Measurements from ENCODE around the gene HCFC1R1.

HCFC1R1 gene

GRCh38 chr16:3017344-3017743, 6.4 kb downstream of the HCFC1R1 start:
- DNase-seq, result no peak

- DNase-seq, result no peak
Measured at GRCh38 chr16:3015865-3016521, 7.7 kb downstream of the HCFC1R1 start.

GRCh38 chr16:3014971-3015370, 8.8 kb downstream of the HCFC1R1 start:
- DNase-seq, result no peak

GRCh38 chr16:3013998-3014690, 9.6 kb downstream of the HCFC1R1 start:
- no peak for DNase-seq

- DNase-seq, result no peak
Measured at GRCh38 chr16:3013491-3013951, 10.2 kb downstream of the HCFC1R1 start.

GRCh38 chr16:3012828-3013420, 10.8 kb downstream of the HCFC1R1 start, which contains the start of gene CLDN9:
CLDN9 (plus strand) TSS chr16:3012923; CDS start chr16:3013363, 440 bp downstream.
- DNase-seq, result no peak

GRCh38 chr16:3012246-3012645, 11.5 kb downstream of the HCFC1R1 start:
- DNase-seq, result no peak

GRCh38 chr16:3010510-3010909, 13.2 kb downstream of the HCFC1R1 start:
- no peak for DNase-seq

- no peak for DNase-seq
Measured at GRCh38 chr16:3009568-3010390, 14.0 kb downstream of the HCFC1R1 start.

DNA sequence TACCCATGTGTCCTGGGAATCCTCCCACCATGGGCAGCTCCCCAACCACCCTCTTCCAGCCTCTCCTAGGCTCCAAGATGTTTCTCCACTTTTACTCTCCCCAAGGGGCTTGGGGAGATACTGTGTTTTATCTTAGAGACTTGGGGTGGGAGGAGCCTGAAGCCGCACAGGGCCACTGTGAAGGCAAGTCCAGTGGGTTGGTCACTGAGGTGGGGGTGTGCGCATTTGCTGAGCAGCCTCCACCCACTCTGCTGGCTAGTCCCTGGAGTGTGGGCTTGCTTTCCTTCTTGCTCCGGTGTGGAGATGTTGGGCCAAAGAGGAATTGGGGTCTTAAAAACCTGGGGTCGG, 15.1 kb downstream of the HCFC1R1 start:
- DNase-seq, result no peak

DNA sequence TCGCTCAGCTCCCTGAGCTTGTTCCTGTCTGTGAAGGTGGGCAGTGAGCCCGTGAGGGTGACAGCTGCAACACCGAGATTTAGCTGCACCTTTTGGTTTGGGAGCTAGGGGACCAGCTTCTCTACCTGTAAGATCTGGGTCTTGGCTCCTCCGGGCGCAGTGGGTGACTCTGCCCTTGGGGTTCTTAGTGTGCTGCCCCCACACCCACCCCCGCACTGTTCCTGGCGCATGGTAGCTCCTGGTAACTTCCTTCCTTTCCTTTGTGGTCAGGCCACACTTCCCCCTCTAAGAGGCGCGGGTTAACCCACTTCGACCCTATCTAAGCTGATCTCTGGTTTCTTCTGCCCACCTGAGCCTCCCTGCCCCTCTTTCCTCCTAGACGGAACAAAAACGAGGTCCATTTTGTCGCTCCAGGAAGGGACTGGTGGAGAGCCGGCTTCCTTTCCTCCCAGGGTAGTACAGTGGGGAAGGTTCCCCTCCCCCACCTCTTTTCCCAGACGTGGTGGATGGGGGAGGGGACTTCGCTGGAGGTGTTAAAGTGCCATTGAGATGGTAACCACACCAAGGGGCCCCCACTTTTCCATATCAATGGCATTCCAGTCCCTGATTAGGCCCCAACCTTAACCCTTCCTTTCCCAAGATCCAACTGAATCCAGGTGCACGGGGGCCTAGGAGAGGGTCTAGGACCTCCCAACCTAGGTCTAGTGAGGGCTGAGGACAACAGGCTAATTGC, 15.6 kb downstream of the HCFC1R1 start:
- DNase-seq, result no peak

DNA sequence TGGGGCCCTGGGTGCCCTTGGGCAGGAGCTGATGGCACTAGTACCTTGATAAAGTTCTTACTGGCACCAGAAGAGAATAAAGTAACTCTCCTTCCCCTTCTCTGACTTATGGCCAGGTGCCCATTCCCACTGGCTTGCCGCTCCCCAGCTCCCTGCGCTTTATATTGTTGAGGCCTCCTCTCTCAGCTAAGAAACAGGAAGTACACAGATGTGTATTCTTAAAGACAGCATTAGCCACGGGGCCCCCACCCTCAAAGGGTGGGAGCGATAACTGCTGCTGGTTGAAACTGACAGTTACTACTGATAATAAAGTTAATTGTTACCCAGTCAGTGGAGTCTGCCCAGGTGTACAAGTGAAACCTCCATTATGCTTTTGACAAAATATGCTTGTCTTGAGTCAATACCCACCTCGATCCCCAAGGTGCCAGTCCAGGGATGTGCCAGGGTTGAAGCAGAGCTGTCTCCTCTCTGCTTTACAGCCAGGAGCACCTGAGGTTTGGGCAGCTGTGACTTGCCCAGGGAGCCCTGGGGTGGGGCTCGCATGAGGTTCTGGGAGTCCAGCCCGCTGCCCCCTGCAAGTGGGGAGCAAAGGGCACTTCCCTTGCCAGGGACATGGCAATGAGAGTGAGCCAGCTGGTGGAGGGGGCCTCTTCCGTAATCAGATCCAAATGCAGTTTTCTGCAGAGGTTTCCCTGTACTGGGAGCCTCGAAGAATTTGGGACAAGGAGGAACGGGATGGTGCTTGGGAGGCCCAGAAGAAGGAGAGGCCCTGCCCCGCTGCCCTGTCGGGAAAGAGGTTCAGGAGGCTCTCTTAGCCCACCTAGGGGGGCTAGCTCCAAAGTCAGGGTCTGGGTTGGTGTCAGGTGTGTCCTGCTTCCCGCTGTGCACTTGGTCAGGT, 16.4 kb downstream of the HCFC1R1 start:
- no peak for DNase-seq

GRCh38 chr16:3004781-3005284, 18.9 kb downstream of the HCFC1R1 start:
- no peak for DNase-seq

DNA sequence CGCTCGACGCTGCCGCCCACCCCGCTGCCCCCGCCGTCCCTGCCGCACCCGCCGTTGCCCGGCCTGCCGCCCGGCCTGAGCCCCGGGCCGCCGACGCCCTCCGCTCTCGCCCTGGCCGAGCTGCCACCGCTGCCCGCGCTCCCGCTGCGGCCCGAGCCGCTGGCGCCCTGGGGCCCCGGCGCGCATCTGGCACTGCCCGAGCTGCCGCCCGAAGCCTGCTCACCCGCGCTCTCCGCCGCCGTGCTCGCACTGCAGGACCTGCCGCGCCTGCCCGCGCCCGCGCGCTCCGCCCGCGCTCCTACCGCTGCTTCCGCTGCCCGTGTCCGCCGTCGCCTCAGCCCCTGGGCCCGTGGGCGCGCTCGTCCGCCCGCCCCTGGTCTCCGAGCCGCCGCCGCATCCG, 19.4 kb downstream of the HCFC1R1 start:
- DNase-seq, result no peak

DNA sequence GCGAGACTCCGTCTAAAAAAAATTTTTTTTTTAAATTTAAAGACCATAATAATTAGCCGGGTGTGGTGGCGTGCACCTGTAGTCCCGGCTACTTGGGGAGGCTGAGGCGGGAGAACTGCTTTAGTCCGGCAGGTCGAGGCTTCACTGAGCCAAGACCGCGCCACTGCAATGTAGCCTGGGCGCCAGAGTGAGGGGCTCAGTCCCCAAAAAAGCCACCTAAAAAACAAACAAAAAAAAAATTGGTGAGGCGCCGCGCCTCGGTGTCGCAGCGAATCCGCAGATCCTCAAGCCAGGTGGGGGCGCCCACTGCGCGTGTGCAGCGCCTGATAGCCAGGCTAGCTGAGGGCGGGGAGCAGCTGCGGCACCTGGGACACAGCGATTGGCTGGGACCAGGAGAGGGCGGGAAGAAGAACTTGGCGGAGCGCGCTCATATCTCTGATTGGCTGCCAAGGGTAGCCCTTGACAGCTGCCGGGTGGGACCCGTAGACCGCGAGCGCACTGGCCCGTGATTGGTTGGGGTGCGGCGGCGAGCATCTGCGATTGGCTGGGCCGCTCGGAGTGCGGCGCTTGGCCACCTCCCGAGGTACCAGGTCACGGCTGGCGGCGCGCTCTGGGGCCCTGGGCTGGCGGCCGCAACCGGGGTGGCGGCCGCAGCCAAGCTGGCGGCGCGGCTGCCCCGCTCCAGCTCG, 20.0 kb downstream of the HCFC1R1 start:
- DNase-seq, result peak; percentile 99

DNA sequence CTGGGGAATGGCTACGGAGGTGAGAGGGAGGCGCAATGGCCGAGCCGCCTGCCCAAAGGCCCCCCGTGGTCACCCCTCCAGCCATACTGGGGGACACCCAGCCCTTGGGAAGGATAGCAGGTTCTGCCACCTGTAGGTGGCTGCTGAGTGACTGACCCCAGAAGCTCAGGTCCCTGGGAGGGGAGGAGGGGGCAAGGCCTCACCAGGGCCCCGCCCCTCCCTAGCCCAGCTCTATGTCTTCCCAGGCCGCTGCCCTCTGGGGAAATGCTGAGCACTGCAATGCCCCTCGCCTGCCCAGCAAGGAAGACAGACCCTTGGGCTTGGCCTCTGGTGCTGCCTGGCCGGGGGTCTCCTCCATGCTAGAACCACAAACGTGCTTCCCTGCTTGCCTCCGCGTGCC, 22.4 kb downstream of the HCFC1R1 start:
- DNase-seq, result no peak

DNA sequence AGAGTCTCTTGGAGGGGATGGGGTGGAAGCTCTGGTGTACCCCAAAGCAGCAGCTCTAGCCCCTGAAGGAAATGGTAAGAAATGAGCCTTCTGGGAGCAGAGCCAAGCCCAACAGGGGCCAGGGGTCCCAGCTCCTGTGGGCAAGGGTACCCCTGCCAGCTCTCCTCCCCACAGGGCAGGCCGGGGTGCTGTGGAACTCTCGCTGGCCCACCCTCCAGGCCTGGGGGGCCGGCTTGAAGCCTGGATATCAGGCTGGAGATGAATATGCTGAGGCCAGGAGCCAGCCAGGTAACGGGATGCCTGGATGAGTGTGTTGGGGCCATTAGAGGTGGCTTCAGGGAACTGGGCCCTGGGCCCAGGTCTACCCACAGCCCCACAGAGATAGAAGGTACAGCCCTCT, 23.2 kb downstream of the HCFC1R1 start:
- DNase-seq, result no peak

- DNase-seq, result no peak
Measured at GRCh38 chr16:2999929-3000328, 23.8 kb downstream of the HCFC1R1 start.

DNA sequence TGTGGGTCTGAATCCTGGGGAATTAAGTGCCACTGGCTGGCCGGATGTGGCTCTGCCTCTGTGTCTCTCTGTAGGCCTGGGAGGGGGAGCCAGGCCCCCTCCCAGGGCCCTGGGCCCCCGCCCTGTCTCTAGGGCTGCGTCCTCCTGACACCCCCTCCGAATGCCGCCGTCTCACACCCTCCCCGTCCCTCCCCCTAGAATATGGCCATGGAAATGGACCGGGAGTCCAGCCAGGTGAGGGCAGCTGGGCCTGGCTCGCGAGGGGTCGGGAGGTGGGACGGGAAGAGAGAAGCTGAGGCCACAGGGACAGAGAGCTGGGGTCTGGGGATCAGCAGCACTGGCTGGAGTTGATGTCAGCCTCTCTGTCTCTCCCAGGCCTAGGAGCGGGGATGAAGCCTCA, 27.4 kb downstream of the HCFC1R1 start:
- no peak for DNase-seq

DNA sequence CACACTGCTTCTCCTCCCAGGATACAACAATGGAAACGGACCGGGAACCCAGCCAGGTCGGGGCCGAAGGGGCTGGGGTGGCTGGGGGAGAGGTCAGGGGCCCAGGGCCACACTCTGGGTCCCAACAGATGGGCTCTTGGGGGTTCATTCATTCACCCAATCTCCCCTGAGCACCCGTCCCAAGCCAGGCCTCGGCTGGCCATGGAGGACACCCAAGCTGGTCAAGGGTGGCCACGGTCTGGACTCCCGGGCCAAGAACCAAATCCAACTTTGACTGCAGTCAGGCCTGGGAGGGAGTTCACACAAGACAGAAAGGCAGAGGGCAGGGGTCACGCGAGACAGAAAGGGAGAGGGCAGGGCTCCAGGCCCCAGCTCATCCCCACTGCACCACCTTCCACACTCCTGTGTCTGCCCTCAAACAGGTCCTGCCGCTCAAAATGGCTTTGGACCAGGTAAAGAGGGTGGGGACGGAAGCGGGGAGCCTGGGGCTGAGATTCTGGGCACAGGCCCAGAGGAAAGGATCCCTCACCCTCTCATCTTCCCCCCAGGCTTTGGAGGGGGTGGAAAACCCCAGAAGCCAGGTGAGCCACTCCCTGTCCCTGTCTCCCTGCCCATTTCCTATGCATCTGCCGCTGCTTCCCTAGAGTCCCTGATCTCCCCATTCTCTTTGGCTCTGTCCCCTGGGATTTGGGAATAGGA, 31.2 kb downstream of the HCFC1R1 start:
- DNase-seq, result no peak
